Measurements from ENCODE around the gene DNASE2B.

Gene DNASE2B

DNA sequence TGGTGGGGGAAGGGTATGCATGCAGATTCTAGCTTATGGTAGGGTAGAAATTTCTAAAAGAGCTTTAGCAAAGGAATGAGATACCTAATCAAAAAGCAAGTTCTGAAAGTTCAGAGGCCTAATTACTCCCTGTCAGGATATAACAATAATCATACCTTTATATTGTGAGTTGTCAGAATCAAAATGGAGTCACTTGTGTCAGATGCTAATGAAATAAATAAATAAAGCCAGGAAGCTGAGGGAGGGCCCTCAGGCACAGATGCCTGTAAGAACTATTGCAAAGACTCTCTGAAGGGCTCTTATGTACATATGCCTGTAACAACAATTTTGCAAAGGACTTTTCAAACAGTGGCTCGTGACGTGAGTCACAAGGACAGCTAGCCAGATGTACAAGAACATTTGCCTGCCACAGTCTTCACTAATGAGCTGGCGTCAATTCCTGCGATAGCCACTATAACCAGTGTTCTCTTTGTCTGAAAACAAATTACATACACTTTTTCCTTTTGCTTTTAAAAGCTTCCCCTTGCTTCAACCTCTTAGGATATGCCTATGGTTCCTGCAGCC, 27.4 kb upstream of the DNASE2B start:
- ChIA-PET CTCF (interaction anchor here (1.1 to 1.2 kb wide), 2 partner anchors 13 to 14 kb away, joined by 3 read pairs; no protein-coding TSS in a partner anchor), POLR2A (no interaction called here)
- TF ChIP-seq, protein P1, sequence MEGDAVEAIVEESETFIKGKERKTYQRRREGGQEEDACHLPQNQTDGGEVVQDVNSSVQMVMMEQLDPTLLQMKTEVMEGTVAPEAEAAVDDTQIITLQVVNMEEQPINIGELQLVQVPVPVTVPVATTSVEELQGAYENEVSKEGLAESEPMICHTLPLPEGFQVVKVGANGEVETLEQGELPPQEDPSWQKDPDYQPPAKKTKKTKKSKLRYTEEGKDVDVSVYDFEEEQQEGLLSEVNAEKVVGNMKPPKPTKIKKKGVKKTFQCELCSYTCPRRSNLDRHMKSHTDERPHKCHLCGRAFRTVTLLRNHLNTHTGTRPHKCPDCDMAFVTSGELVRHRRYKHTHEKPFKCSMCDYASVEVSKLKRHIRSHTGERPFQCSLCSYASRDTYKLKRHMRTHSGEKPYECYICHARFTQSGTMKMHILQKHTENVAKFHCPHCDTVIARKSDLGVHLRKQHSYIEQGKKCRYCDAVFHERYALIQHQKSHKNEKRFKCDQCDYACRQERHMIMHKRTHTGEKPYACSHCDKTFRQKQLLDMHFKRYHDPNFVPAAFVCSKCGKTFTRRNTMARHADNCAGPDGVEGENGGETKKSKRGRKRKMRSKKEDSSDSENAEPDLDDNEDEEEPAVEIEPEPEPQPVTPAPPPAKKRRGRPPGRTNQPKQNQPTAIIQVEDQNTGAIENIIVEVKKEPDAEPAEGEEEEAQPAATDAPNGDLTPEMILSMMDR (IDR thresholded peaks at IDR 0.05; ENCODE audit: control extremely low read depth, extremely low read depth, low read depth, missing control alignments): no peak
- no peak for DNase-seq (ENCODE audit: extremely low spot score)

GRCh38 chr1:84373436-84374141, 24.7 kb upstream of the DNASE2B start:
- DNase-seq (ENCODE audit: extremely low spot score): no peak
- TF ChIP-seq, protein P1 (IDR thresholded peaks at IDR 0.05; ENCODE audit: control extremely low read depth, extremely low read depth, low read depth, missing control alignments): no peak
- CTCF ChIA-PET: interaction anchor here (0.7 kb wide), 1 partner anchor 18 kb away, joined by 4 read pairs; no protein-coding TSS in a partner anchor
- POLR2A ChIA-PET: no interaction called here

DNA sequence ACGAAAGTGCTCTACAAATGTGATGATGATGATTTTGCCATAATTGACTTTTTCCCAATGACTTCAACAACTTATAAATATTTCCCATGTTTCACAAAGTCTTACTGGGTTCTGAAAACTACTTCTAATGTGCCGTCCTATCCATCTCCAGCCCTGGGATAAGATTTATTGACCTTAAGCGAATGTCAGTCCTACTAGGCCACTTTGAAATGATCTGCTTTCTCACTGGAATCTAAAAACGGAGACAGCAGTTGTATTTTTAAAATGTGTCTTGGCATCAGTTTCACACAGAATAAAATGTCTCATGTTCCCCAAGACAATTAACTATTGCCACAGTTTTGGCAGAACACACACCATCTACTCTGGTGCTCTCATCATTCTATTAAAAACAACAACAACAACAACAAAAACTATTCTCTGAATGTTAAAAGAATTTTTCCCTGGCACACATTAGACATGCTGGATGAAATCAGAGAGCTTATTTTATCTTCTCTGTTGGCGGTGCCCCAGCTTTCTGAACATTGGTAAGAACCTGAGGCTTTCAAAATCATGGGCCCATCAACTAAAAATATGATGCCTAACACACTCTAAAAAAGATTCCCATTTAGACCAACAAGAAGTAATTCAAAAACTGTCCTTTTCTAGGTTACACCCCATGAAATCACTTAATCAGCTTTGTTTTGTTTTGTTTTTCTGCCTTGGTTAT, 23.1 kb upstream of the DNASE2B start:
- CTCF ChIA-PET: interaction anchor here (0.8 to 1.8 kb wide), 3 partner anchors 9 to 19 kb away, joined by 3 to 5 read pairs (median 5); no protein-coding TSS in a partner anchor
- TF ChIP-seq, protein P1 (IDR thresholded peaks at IDR 0.05; ENCODE audit: control extremely low read depth, extremely low read depth, low read depth, missing control alignments): no peak
- POLR2A ChIA-PET: no interaction called here
- DNase-seq (ENCODE audit: extremely low spot score): no peak

DNA sequence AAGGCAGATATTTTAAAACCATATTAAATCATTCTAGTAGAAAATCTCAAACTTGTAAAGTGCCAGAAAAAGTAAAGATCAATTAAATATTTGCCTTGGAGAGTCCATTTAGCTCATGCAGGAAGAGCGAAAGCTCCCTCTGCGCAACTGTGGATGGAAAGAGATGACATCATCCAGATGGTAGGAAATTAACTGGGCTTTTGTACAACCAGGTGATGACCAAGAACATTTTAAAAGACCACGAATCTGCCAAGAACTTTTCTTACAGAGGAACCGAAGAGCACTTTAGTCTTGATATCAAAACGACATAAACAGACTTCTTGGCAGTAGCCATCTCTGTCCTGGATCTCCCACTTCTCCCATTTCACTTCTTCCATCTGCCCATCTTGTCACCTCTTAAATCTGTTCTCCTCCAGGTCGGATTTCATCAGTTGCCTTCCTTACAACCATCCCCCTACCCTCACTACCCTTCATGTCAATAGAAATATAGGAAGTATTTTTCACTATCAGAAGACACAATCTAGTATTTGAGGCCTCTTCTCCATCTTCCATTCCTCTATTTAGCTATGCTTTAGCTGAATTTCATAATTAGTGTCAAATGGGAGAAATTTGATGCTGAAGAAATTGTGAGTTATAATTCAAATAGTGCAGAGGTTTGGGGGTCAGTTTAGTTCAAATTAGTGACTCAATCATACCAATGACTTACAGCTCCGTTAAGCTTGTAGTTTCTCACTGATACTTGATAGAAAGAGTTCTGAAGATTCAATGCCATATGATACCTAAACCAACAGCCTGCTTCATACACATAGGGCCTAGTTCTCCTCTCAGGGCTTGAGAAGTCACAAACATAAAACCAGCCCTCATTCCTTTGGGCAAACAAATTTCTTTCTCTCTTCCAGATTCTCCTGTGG, 22.0 kb upstream of the DNASE2B start:
- DNase-seq (ENCODE audit: extremely low spot score): no peak
- ChIA-PET POLR2A (no interaction called here), CTCF (interaction anchor here (0.8 to 1.8 kb wide), 4 partner anchors 11 to 18 kb away, joined by 3 to 5 read pairs (median 4); no protein-coding TSS in a partner anchor)
- TF ChIP-seq, protein P1 (IDR thresholded peaks at IDR 0.05; ENCODE audit: control extremely low read depth, extremely low read depth, low read depth, missing control alignments): no peak

DNA sequence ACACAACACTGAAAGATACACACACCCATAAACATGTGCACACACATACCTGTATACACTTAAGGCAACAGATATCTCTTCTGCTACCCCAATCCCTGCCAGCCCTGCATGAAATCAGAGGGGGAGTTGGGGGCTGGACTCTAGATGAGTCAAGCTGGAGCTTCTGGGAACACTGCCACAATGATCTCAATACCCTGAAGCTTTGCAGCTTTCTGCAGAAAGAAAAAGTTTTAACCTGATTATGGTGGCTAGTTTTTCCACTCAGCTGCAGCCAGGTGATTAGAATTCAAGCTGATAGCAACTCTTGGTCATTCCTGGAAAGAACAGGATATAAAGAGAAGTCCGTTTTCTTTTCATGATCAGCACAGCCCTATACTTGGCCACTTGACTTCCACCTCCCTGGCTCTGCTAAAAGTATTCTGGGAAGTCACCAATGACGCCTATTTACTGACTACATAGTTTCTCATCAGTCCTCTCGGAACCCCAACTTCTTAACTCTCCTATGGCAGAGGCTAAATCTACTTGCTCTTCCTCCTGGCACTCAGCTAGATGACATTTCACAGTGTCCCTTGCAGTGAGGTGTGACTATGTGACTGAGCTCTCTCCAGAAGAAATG, 20.7 kb upstream of the DNASE2B start:
- TF ChIP-seq, protein P1 (IDR thresholded peaks at IDR 0.05; ENCODE audit: control extremely low read depth, extremely low read depth, low read depth, missing control alignments): no peak
- ChIA-PET CTCF (interaction anchor here (1.1 to 1.4 kb wide), 2 partner anchors 13 to 30 kb away, joined by 3 to 4 read pairs; no protein-coding TSS in a partner anchor), POLR2A (no interaction called here)
- no peak for DNase-seq (ENCODE audit: extremely low spot score)

All from GM10248 (cell line).